NCI-H446 treated with DMSO at 0.1 percent for 48 hours (cell line): Measurements from ENCODE around the gene AEBP1.

Source experiments
- DNase-seq: peaks from one replicate; lab custom pipeline; 2025; lab: John Stamatoyannopoulos, UW

AEBP1 gene

GRCh38 chr7:44104860-44105771 is 971 bp downstream of the AEBP1 start:
- no peak for DNase-seq

- DNase-seq, result no peak
Observed at GRCh38 chr7:44105832-44106231, 1.7 kb downstream of the AEBP1 start.

GRCh38 chr7:44106311-44107065 is 2.3 kb downstream of the AEBP1 start:
- DNase-seq, result no peak

- DNase-seq, result no peak
Observed at GRCh38 chr7:44107116-44107960, 3.2 kb downstream of the AEBP1 start.

GRCh38 chr7:44107961-44108767 is 4.0 kb downstream of the AEBP1 start:
- no peak for DNase-seq

- no peak for DNase-seq
Observed at GRCh38 chr7:44108768-44109750, 4.9 kb downstream of the AEBP1 start.

GRCh38 chr7:44109991-44110390 is 5.8 kb downstream of the AEBP1 start:
- DNase-seq, result no peak

GRCh38 chr7:44110719-44111635 is 6.8 kb downstream of the AEBP1 start:
- DNase-seq, result no peak

- DNase-seq, result no peak
Observed at GRCh38 chr7:44111761-44112160, 7.6 kb downstream of the AEBP1 start.

GRCh38 chr7:44112231-44112996 is 8.3 kb downstream of the AEBP1 start:
- no peak for DNase-seq

GRCh38 chr7:44112997-44113763 is 9.0 kb downstream of the AEBP1 start:
- DNase-seq, result no peak

- DNase-seq, result no peak
Observed at GRCh38 chr7:44113764-44114354, 9.7 kb downstream of the AEBP1 start.

- DNase-seq, result no peak
Observed at GRCh38 chr7:44114586-44115310, 10.6 kb downstream of the AEBP1 start.

GRCh38 chr7:44116087-44116788 is 12.1 kb downstream of the AEBP1 start:
- no peak for DNase-seq

GRCh38 chr7:44116789-44117666 is 12.9 kb downstream of the AEBP1 start:
- no peak for DNase-seq
